Measurements from ENCODE around the gene SLC16A5.

SLC16A5 gene

GRCh38 chr17:75081611-75082540, 5.9 kb upstream of the SLC16A5 start:
- in situ Hi-C loops (cut with HindIII; ENCODE audit: low pct_ligation_motif_present, low sequenced_read_pairs): no loop called here
- TF ChIP-seq CTCF (IDR thresholded peaks at IDR 0.05; ENCODE audit: low read depth, low read length, missing control alignments): no peak
- H3K27ac ChIP-seq: no peak overlapping the region
- no peaks in the 10 kb centered on the region for H3K36me3 ChIP-seq (replicated peaks)
- H3K27me3 ChIP-seq (replicated peaks): no peaks in the 10 kb centered on the region
- no peak overlapping the region for H3K4me3 ChIP-seq (ENCODE audit: low read depth, low read length)
- DNase-seq: no peak

GRCh38 chr17:75082683-75083082, 5.1 kb upstream of the SLC16A5 start:
- Histone ChIP-seq H3K36me3 (replicated peaks) (no peaks in the 10 kb centered on the region), H3K4me3 (ENCODE audit: low read depth, low read length) (no peak overlapping the region), H3K27ac (no peak overlapping the region), H3K27me3 (replicated peaks) (no peaks in the 10 kb centered on the region)
- TF ChIP-seq CTCF (IDR thresholded peaks at IDR 0.05; ENCODE audit: low read depth, low read length, missing control alignments): no peak
- no peak for DNase-seq
- in situ Hi-C loops (cut with HindIII; ENCODE audit: low pct_ligation_motif_present, low sequenced_read_pairs): no loop called here

- TF ChIP-seq CTCF (IDR thresholded peaks at IDR 0.05; ENCODE audit: low read depth, low read length, missing control alignments): no peak
- Histone ChIP-seq H3K27ac (no peak overlapping the region), H3K27me3 (replicated peaks) (no peaks in the 10 kb centered on the region), H3K4me3 (ENCODE audit: low read depth, low read length) (no peak overlapping the region), H3K36me3 (replicated peaks) (no peaks in the 10 kb centered on the region)
- DNase-seq: peak; percentile 38
- in situ Hi-C loops (cut with HindIII; ENCODE audit: low pct_ligation_motif_present, low sequenced_read_pairs): no loop called here
Measured at GRCh38 chr17:75084039-75084660, 3.6 kb upstream of the SLC16A5 start.

- DNase-seq: no peak
- no peak for TF ChIP-seq CTCF (IDR thresholded peaks at IDR 0.05; ENCODE audit: low read depth, low read length, missing control alignments)
- no peak overlapping the region for H3K4me3 ChIP-seq (ENCODE audit: low read depth, low read length)
- in situ Hi-C loops (cut with HindIII; ENCODE audit: low pct_ligation_motif_present, low sequenced_read_pairs): no loop called here
- H3K27ac ChIP-seq: no peak overlapping the region
- H3K36me3 ChIP-seq (replicated peaks): no peaks in the 10 kb centered on the region
- no peaks in the 10 kb centered on the region for H3K27me3 ChIP-seq (replicated peaks)
Measured at GRCh38 chr17:75086496-75087181, 1.1 kb upstream of the SLC16A5 start.

- in situ Hi-C loops (cut with HindIII; ENCODE audit: low pct_ligation_motif_present, low sequenced_read_pairs): no loop called here
- no peaks in the 10 kb centered on the region for H3K36me3 ChIP-seq (replicated peaks)
- no peaks in the 10 kb centered on the region for H3K27me3 ChIP-seq (replicated peaks)
- no peak for DNase-seq
- peak overlapping the region; percentile 58 for H3K4me3 ChIP-seq (ENCODE audit: low read depth, low read length)
- H3K27ac ChIP-seq: no peak overlapping the region
- no peak for TF ChIP-seq CTCF (IDR thresholded peaks at IDR 0.05; ENCODE audit: low read depth, low read length, missing control alignments)
Measured at GRCh38 chr17:75087182-75087557, 584 bp upstream of the SLC16A5 start.
